A204.1 (cell line): ENCODE results near the gene AURKAIP1.
"Not testable (repeated sequence)": the region's sequence is repeated elsewhere in the genome, so short reads cannot be mapped to it uniquely, and the experiment has no call there.

ENCODE experiments used
- FAIRE-seq: peaks from 2 replicates; lab custom pipeline; 2012; peaks lifted over from hg19 to GRCh38; lab: Jason Lieb, UNC

Gene AURKAIP1

DNA sequence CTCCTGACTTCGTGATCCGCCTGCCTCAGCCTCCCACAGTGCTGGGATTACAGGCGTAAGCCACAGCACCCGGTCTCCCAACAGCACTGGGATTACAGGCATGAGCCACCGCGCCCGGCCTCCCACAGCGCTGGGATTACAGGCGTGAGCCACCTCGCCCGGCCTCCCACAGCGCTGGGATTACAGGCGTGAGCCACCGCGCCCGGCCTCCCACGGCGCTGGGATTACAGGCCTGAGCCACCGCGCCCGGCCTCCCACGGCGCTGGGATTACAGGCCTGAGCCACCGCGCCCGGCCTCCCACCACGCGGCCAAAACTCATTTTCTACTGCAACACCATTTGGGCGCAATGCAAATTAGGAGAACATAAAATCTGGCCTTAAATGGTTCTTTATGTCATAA lies 10.3 kb upstream of the AURKAIP1 start:
- FAIRE-seq, result not testable (repeated sequence)

DNA sequence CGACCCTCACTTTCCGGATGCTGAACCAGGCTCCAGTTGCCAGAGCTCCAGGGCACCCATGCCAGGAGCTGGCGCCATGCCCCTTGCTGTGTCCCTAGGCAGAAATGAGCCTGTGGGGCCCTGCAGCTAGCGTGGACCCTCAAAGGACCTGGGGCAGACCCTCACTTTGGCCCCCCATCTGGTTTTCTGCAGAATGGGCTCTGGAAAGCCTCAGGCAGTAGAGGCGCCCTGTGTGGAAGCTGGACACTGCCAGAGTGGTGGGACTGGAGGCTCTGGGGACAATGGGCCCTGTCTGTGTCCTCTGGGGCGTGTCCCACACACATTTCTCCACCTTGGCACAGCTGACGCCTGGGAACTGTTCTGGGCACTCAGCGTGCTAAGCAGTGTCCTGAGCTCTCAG lies 6.3 kb upstream of the AURKAIP1 start:
- no peak for FAIRE-seq

DNA sequence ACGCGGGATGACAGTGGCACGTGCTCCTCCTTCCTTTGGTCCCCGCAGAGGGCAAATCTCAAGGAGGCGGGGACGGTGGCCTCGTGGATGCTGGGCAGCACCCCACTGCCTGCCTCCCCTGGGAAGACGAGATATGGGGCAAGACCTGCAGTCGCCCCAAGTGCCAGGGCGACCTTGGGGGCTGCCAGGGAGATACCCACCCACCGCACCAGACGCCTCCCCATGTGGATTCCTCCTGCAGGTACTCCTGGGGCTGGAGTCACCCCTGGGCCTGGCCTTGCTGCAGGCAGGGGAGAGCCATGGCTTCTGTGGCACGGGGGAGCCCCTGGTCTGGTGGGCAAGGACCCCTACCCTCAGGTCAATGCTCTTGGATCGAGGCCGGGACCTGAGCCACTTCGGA lies 5.9 kb upstream of the AURKAIP1 start:
- FAIRE-seq, result no peak

DNA sequence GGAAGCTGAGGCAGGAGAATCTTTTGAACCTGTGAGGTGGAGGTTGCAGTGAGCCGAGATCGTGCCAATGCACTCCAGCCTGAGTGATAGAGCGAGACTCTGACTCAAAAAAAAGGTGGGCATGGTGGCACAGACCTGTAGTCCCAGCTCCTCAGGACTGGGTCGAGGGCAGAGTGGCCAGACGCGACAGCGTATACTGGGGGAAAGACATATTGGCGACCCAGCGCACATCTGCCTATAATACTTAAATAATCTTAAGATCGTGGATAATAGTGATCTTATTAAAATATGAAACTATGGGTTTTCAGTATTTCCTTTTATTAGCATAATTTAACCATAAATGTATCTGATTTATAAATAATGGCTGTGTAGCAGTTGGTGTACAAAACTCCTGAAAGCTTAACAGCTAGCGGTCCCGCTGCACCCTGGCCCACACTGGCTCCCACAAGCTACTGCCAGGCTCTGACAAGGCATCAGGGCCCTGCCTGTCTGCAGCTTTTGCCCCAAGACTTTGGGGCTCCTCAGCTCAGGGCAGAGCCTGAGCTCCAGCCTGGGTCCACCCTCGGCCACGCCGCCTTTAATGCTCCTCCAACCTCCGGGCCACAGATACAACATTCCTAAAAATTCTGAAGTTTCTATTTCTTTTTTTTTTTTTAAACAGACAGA lies 2.7 kb upstream of the AURKAIP1 start:
- no peak for FAIRE-seq

DNA sequence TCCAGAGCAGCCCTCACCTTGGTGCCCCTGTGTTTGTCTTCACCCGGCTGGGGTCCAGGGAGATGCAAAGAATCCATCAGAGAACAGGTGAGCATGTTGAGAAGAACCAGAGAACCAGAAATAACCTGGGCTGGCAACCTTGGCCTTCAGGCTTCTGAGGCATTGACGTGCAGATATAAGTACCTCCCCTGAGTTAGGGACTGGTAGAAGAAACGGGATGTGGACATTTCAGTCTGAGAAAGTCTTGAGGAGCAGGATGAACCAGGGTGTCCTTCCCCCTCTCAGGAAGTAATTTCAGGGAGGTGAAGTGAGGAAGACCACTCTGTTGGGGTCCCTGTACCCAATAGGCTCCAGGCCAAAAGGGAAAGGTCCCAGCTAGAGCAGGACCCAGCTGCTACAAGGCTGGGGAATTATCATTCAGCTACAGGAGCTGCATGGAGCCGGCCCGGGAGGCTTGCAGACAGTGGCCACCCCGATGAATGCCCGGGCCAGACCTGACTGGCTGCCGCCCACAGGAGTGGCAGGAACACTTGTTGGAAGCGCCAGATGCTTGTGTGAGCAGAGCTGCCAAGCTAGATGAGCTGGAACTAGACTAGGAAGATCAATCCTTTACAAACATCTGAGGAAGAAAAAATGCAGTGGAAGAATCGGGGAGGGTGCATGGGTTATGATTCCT lies 1.7 kb upstream of the AURKAIP1 start:
- no peak for FAIRE-seq

DNA sequence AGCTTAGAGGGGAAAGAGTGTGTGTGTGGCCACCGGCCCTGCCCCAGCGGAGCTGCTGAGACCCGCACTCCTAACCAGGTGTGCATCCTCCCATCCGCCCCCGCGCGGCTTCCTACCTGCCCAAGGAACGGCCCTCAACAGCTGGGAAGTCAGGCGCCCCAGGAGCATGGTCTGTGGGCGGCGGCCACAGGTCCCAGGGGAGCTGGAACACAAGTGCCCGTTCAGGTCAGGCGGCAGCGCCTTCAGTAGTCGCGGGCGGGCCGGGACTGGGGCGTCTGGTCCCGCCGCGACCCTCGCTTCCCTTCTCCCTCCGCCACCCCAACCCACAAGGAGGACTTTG lies 448 bp downstream of the AURKAIP1 start:
- no peak for FAIRE-seq

DNA sequence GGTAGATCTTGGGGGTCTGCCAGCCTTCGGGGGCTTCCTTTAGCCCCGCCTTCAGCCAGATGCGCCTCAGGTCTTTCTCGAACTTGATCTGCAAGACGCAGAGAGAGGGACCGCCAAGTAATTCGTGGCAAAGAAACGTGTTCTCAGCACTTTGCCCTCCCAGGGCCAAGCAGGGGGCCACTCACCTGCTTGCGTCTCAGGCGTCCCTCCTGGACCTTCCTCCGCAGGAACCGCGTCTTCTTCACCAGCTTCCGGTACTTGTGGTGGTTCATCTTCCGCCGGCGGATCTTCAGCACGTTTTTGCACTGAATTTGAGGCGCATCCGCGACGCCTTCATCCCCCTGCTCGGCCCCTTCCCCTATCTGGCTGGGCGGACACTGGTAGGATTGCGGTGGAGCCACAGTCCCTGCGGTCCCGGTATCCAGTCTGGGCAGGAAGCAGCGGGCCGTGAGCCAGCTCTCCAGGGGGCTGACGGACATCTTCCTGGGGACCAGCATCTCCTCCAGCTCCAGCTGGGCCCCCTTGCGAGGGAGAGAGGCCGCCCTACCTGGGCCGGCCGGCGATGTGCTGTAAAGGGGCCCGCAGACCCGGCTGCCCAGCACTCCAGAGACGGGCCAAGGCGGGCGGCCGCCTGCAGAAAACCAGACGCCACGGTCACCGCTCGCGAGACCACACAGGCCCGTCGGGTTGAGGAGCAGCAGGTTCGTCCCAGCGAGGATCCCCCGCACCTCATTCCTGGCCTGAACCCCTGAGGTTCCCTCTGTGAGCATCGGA lies 1.0 kb downstream of the AURKAIP1 start:
- FAIRE-seq, result no peak

DNA sequence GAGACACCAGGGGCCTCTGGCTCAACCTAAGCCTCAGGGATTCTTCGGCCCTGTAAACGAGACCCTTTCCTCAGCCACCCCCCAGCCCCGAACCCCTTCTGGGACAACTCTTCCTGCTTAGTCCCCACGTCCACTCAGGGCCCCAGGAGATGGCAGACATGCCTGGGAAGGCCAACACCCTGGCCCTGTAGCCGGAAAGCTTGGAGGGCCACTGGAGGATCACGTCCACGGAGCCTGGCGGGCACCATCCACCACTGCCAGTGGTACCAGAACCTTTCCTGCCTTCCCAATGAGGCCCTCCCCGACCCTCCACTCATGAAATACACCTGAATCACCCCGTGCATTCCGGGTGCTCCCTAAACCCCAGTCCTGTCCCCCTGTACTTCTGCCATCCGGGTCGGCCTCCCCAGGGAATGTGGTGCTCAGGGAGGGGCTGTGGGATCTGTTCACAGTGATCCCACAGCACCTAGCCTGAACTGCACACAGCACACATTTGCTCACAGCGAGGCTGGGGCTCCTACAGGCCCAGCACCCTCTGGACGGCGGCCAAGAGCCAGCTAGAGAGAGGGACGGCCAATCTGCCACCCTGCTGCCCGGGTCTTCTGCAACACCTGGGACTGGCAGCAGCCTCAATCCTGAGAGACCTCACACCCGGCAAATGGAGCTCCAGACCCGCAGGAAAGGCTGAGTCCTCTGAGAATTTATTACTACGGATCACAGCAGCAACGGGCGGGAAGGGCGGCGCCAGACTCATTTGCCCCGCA lies 1.8 kb downstream of the AURKAIP1 start:
- FAIRE-seq, result no peak

DNA sequence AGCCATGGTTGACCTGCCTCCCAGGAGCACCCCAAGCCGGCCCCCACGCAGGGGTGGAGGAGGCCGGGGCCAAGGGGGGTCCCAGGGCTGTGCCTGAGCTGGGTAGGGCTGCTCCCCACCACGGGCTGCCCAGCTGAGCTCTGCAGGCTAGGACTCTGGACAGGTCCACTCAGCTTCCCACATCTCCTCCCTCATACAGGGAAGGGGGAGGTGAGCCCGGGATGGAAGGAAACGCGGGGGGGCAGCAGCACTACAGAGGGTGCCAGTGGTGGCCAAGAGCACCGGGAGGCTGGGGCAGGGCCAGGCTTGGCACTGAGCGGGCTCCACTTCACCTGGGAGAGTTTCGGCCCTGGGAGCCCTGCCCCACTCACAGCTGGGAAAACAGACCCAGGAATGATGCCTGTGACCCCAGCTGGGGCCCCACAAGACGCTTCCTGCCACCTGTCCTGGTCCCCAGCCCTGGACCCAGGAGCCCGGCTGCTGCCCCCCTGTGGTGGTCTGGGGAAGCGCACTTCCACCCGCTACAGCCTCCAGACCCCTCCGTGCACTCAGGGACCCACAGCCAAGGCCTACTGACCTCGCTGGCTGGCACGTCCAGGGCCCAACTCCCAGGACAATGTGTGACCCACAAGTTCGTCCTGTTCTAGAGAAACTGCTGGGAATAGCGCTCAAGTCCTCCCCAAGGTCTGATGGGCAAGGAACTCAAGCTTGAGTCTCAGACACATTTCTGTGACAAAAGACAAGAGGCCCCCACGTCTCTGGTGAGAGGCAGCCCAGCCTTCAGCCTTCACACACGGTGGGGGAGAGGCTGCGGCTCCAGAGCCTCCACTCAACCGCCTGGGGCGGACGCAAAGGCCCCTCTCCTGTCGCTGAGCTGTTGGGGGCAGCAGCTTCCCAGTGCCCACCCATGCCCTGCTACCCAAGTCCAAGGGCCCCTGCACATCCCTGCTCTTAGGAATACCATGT lies 3.0 kb downstream of the AURKAIP1 start:
- FAIRE-seq, result no peak

DNA sequence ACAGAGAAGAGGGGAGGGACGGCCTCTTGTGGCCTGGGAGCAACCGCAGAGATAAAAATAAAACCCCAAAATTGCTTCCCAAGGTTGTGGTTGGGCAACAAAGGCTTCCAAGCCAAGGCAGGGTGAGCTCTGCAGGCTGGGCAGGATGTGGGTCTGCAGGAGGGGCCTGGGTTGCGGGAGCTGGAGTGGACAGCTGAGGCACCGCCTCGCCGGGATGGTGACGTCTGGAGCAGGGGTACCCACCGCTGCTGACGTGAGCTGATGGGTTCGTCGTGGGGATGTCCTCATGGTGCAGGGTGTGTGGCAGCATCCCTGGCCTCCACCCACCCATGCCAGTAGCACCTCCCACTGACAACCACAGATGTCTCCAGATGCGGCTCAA lies 3.7 kb downstream of the AURKAIP1 start:
- FAIRE-seq, result no peak

DNA sequence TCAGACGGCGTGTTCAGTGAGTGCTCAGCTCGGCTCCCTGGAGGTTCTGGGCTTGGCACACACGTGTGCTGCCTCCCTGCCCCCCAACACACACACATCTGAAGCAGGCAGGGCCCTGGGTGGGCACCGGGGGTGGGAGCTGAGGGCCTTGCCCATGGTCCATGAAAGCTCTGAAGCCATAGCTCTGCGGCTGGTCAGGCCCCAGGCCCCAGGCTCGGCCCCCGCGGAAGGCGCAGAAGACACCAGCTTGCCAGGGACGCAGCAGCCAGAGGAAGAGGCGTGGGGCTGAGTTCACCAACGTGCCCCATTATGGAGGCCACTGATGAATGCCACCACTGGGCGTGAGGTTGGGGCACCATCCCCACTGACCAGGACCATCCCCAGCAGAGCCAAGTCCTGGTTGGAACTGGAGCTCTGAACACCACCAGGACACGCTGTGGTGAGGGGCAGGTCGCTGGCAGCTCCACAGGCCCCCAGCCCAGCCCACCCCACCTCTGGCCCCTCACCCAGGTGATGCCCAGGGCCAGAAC lies 4.2 kb downstream of the AURKAIP1 start:
- FAIRE-seq, result no peak

DNA sequence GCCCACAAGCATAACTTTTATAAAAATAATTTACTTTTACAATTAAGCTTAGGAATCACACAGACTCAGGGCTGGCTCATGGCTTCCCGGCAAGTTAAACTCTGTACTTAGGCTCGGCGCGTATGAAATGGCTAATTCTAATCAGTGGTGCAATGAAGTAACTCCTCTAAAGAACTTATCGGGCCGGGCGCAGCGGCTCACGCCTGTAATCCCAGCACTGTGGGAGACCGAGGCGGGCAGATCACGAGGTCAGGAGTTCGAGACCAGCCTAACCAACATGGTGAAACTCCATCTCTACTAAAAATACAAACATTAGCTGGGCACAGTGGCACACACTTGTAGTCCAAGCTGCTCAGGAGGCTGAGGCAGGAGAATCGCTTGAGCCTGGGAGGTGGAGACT lies 4.9 kb downstream of the AURKAIP1 start:
- not testable (repeated sequence) for FAIRE-seq

DNA sequence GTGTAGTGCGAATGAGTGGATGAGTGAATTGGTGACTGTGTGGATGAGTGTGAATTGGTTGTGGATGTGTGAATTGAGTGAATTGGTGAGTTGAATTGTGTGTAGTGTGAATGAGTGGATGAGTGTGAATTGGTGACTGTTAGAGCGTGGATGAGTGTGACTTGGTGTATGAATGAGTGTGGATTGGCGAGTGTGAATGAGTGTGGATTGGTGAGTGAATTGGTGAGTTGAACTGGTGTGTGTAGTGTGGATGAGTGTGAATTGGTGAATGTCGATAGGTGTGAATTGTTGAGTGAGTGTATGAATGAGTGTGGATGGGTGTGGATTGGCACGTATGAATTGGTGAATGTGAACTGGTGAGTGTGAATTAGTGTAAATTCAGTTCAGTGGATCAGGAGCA lies 7.7 kb downstream of the AURKAIP1 start:
- no peak for FAIRE-seq

DNA sequence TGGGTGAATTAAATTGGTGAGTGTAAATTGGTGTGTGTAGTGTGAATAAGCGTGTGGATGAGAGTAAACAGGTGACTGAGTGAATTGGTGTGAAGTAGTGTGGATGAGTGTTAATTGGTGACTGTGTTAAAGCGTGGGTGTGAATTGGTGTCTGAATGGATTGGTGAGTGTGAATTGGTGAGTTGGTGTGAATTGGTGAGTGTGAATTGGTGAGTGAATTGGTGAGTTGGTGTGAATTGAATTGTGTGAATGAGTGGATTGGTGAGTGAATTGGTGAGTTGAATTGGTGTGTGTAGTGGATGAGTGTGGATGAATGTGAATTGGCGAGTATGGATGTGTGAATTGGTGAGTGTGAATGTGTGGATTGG lies 8.3 kb downstream of the AURKAIP1 start:
- no peak for FAIRE-seq

DNA sequence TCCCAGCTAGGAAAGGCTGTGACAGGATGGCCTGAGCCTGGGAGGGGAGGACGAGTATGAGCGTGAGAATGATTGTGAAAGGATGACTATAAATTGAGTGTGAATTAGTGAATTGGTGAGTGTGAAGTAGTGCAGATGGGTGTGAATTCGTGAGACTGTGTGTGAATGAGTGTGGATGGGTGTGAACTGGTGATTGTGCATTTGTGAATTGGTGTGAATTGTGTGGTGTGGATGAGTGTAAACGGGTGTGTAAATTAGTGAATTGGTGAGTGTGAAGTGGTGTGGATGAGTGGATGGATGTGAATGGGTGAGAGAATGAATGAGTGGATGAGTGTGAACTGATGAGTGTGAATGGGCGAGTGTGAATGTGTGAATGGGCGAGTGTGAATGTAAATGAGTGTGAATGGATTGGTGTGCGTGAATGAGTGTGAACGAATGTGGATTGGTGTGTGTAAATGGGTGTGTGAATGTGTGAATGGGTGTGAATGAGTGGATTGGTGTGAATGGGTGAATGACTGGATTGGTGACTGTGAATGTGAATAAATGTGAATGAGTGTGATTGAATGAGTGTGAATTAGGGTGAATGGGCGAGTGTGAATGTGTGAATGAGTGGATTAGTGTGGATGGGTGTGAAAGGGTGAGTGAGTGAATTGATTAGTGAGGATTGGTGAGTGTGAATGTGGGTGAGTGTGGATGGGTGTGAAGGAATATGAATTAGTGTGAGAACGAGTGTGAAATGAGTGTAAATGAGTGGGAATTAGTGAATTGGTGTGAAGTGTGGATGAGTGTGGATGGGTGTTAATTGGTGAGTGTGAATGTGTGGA lies 8.9 kb downstream of the AURKAIP1 start:
- no peak for FAIRE-seq

DNA sequence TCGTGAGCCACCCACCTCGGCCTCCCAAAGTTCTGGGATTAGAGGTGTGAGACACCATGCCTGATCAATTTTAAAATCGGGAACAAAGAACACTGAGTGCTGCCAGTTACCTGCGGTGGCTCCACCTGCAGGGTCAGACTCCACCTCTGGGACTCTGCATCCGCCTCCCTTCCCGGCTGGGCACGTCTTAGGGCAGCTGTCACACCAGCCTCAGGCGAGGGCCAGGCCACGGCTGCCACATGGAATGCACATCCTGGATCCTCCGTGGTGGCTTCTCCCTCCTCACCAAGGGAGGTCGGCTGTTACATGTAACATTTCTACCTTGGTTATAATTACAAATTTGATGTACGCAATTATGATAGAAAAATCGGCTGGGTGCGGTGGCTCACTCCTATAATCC lies 10.7 kb downstream of the AURKAIP1 start:
- FAIRE-seq, result no peak

DNA sequence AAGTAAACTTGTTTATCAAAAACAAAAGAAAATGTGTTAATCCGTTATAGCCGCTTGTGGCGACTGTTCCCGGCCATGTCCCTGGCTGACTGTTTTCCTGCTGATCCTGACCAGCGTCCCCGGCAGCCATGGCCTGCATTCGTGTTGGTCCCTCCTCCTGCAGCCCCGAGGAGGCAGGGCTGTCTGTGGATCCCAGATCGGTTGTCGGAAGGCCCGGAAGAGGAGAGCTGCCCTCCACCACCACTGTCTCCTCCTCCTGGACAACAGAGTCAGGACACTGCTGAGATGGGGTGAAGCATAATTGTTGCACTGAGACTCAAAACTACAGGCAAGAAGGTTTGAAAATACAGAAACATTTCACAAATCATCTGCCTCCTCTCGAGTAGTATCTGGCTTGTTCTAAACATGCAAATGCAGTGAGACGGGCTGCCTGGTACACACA lies 13.0 kb downstream of the AURKAIP1 start:
- FAIRE-seq, result no peak

DNA sequence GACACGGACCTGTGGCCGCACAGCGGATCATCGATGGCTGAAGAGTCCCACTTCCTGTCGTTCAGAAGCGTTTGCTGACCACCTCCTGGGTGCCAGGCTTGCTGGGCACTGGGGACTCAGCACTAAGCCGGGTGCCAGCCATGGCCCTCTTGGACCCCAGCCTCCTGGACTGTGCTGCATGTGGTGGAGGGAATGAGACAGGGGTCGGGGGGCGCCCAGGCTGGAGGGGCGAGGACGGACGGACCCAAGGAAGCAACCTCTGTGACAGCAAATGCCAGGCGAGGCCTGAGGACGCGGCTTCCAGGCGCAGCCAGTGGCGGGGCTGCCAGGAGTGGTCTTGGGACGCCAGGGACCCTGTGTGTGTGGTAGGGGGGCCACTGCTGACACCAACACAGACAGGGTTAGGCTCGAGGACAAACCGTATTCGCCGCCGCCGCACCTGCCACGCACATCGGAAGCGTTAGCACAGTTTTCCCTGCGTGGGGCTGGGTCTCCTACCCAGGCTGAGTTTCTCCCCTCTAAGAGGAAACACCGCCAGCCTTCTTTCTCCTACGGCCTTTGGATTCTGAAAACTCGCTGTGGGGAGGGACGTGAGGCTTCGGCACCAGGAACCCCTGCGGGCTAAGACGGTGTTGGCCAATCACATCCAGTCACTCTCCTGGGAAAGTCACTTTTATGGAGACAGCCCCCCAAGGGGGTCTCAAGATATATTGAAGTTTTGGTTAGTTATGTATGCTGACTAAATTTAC lies 13.6 kb downstream of the AURKAIP1 start:
- no peak for FAIRE-seq

DNA sequence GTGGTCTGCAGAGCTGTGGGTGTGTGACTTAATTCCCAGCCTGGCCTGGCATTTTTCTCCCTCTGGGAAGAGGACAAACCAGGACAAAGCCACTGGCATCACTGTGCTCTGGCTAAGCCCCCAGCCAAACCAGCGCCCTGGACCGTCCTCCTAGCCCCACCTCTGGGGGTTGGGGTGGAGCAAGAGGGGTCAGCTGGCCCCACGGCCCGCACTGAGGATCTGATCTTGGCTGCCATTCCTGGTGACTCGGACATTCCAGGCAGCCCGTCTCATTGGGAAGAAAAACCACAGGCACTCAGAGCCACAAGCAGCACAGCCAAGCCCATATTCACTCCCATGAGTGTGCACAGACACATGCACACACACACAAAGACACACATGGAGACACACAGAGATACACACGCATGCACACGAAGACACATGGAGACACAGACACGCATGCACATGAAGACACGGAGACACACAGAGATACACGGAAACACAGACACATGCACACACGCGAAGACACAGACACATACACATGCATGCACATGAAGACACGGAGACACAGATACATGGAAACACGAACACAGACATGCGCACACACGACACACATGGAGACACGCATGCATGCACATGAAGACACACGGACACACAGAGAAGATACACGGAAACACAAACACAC lies 14.4 kb downstream of the AURKAIP1 start:
- no peak for FAIRE-seq
